Activated B cell treated with CpG ODN at 0.5 μM for 24 hours (primary cell): ENCODE measurements around the gene OR9Q1. TPM values are rescaled to one million over a fixed set of nuclear protein-coding genes. Genes with fewer than 3 reads are reported as not detected.

Source experiments
- ATAC-seq: fragments of 200-7000 bp; cut with Tn5 transposase; one replicate; pipeline ENCODE4 v1.10.0; 2021; ENCODE audit warnings: low read depth, mild to moderate bottlenecking, moderate library complexity
- CTCF ChIA-PET: fragments of 350-600 bp; sonication (Branson Sonifier 250); formaldehyde crosslinking; loops from one replicate; lab custom pipeline; 2021; ENCODE audit warnings: antibody characterized with exemption; lab: Charles Lee
- POLR2A ChIA-PET: fragments of 350-600 bp; sonication (Branson Sonifier 250); formaldehyde crosslinking; loops from one replicate; lab custom pipeline; 2021; ENCODE audit warnings: antibody characterized with exemption; lab: Charles Lee
- DNase-seq: peaks from one replicate; pipeline ENCODE4 v3.0.0; 2022
- H3K27ac Mint-ChIP-seq: one replicate; pipeline ENCODE4 v1.8.0; 2020; ENCODE audit warnings: mixed read lengths
- H3K27me3 Mint-ChIP-seq: one replicate; pipeline ENCODE4 v1.8.0; 2021; ENCODE audit warnings: mixed read lengths
- H3K36me3 Mint-ChIP-seq: one replicate; pipeline ENCODE4 v1.8.0; 2021; ENCODE audit warnings: low read depth, mixed read lengths
- H3K4me1 Mint-ChIP-seq: one replicate; pipeline ENCODE4 v1.8.0; 2021; ENCODE audit warnings: mixed read lengths
- H3K4me3 Mint-ChIP-seq: one replicate; pipeline ENCODE4 v1.8.0; 2020; ENCODE audit warnings: mild to moderate bottlenecking, mixed read lengths
- H3K9me3 Mint-ChIP-seq: one replicate; pipeline ENCODE4 v1.8.0; 2020; ENCODE audit warnings: mixed read lengths
- CTCF ChIP-seq: fragments of 200-600 bp; IDR thresholded peaks from one replicate; pipeline ENCODE4 v1.8.0; 2022; ENCODE audit warnings: antibody characterized with exemption, mild to moderate bottlenecking
- intact Hi-C: fragments of 100-400 bp; cut with micrococcal nuclease; formaldehyde crosslinking; loops from one replicate; pipeline ENCODE4 v1.15.1; 2024
- total RNA-seq: library from RNA; stranded (reverse); gene quantifications from 2 replicates; pipeline ENCODE4 v1.2.3, GENCODE V29; 2022

OR9Q1 gene
- total RNA-seq, 1 donor from 2014 or later, result not detected

- intact Hi-C loops, result no loop called here
- no peak for ATAC-seq
- ChIA-PET CTCF (no interaction called here), POLR2A (no interaction called here)
- Mint-ChIP-seq H3K4me3 (no peak overlapping the region), H3K36me3 (no peaks in the 10 kb centered on the region), H3K4me1 (no peaks in the 10 kb centered on the region), H3K9me3 (no peaks in the 10 kb centered on the region), H3K27ac (no peak overlapping the region), H3K27me3 (peaks cover 23% of the 10 kb centered on the region)
- no peak for TF ChIP-seq CTCF
- DNase-seq, result no peak
Measured at GRCh38 chr11:58004664-58005063, 19.0 kb upstream of the OR9Q1 start.

DNA sequence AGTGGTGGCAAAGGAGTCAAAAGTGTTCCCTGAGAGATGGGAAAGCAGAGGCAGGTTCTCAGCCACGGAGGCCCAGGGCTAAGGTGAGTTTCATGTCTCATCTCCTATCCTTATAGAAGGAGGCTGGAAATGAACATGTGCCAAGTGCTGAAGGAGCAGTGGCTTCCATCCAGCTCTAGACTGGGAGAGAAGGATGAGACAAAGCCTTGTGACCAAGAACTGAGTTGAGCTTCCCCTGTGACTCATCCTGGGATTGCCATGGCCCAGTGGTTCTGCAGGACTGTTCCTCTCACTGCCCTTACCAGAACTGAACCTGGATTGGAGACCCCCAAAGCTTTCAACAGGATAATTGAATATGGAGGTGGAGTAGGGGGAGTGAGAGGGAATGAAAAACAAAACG, 16.7 kb upstream of the OR9Q1 start:
- no peaks in the 10 kb centered on the region for H3K36me3 Mint-ChIP-seq
- H3K27ac Mint-ChIP-seq, result no peak overlapping the region
- ATAC-seq (no peak), DNase-seq (no peak)
- TF ChIP-seq CTCF, result no peak
- H3K4me3 Mint-ChIP-seq, result no peak overlapping the region
- no peaks in the 10 kb centered on the region for H3K9me3 Mint-ChIP-seq
- ChIA-PET CTCF (no interaction called here), POLR2A (no interaction called here)
- H3K27me3 Mint-ChIP-seq, result peaks cover 18% of the 10 kb centered on the region
- H3K4me1 Mint-ChIP-seq, result no peaks in the 10 kb centered on the region
- intact Hi-C loops, result no loop called here

GRCh38 chr11:58011771-58012170, 11.9 kb upstream of the OR9Q1 start:
- no peaks in the 10 kb centered on the region for H3K4me1 Mint-ChIP-seq
- no peak for ATAC-seq
- TF ChIP-seq CTCF, result no peak
- intact Hi-C loops, result no loop called here
- DNase-seq, result no peak
- no peak overlapping the region for H3K27ac Mint-ChIP-seq
- ChIA-PET CTCF (no interaction called here), POLR2A (no interaction called here)
- H3K4me3 Mint-ChIP-seq, result no peak overlapping the region
- H3K27me3 Mint-ChIP-seq, result no peaks in the 10 kb centered on the region
- no peaks in the 10 kb centered on the region for H3K36me3 Mint-ChIP-seq
- H3K9me3 Mint-ChIP-seq, result no peaks in the 10 kb centered on the region

DNA sequence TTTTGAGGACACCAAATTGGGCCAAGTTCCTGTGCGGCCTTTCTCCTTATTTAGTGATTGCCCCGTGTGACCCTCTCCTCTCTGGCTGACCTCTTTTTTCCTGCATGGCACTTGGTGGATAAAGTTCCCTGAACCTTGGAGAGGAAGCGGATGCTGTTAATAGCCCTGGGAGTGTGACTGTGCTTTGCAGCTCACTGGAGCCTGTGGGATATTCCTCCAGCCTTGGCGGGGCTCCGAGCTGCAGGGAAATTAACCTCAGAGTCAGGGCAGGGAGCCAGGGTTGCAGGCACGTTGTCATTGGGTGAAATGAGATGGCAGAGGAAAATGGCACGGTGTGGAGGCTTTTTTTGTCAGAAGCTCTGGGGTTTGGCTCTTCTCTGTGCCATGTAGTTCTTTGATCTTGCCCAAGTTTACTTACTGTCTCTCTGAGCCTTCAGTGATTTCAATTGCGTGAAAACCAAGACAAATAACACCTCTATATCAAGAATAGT, 965 bp downstream of the OR9Q1 start:
- H3K4me1 Mint-ChIP-seq, result no peaks in the 10 kb centered on the region
- no peak for TF ChIP-seq CTCF
- H3K4me3 Mint-ChIP-seq, result no peak overlapping the region
- ATAC-seq (no peak), DNase-seq (no peak)
- H3K27ac Mint-ChIP-seq, result no peak overlapping the region
- H3K9me3 Mint-ChIP-seq, result no peaks in the 10 kb centered on the region
- POLR2A ChIA-PET, result no interaction called here
- CTCF ChIA-PET, result no interaction called here
- no peaks in the 10 kb centered on the region for H3K36me3 Mint-ChIP-seq
- H3K27me3 Mint-ChIP-seq, result no peaks in the 10 kb centered on the region
- intact Hi-C loops, result no loop called here

GRCh38 chr11:58027341-58027740, 3.7 kb downstream of the OR9Q1 start:
- CTCF ChIA-PET, result no interaction called here
- POLR2A ChIA-PET, result no interaction called here
- DNase-seq (no peak), ATAC-seq (no peak)
- H3K4me1 Mint-ChIP-seq, result no peaks in the 10 kb centered on the region
- no peak overlapping the region for H3K27ac Mint-ChIP-seq
- no peak overlapping the region for H3K4me3 Mint-ChIP-seq
- intact Hi-C loops, result no loop called here
- no peak for TF ChIP-seq CTCF
- no peaks in the 10 kb centered on the region for H3K9me3 Mint-ChIP-seq
- no peaks in the 10 kb centered on the region for H3K36me3 Mint-ChIP-seq
- no peaks in the 10 kb centered on the region for H3K27me3 Mint-ChIP-seq
